ENCODE results near the gene NFATC2IP. TPM values are rescaled to one million over a fixed set of nuclear protein-coding genes. Genes with fewer than 3 reads are reported as not detected.

NFATC2IP gene
- total RNA-seq, 1 experiment from 2014 or later = 63.5 TPM

GRCh38 chr16:28931801-28932225, 18.9 kb upstream of the NFATC2IP start, which contains the start of gene CD19:
TSS of gene CD19 (plus strand) at chr16:28931971. CDS start at chr16:28932001, 30 bp downstream.
- TF ChIP-seq CTCF (conservative IDR thresholded peaks at IDR 0.05; ENCODE audit: low read depth, low read length) (no peak), EZH2 (IDR thresholded peaks at IDR 0.05; ENCODE audit: borderline replicate concordance, low read depth, low read length, poor library complexity, severe bottlenecking) (no peak)
- CTCF ChIA-PET = no interaction called here
- BruUV-seq (replicated peaks) = no TSS peak
- Histone ChIP-seq H3K27ac (ENCODE audit: low read depth, low read length, poor library complexity, severe bottlenecking) (peak within 1 kb of the TSS; percentile 46), H3K9me3 (ENCODE audit: low read depth, low read length, poor library complexity, severe bottlenecking) (no peaks in the 10 kb centered on the region), H3K36me3 (ENCODE audit: insufficient read depth, low read length, poor library complexity, severe bottlenecking) (no peaks in the 10 kb centered on the region), H3K4me1 (ENCODE audit: insufficient read depth, low read length, poor library complexity, severe bottlenecking) (peaks cover 12% of the 10 kb centered on the region), H3K4me3 (ENCODE audit: low read depth, low read length, poor library complexity, severe bottlenecking) (no peak within 1 kb of the TSS), H3K27me3 (replicated peaks; ENCODE audit: insufficient read depth, low read depth, low read length, poor library complexity) (no peaks in the 10 kb centered on the region)
- no peak for DNase-seq (ENCODE audit: low spot score)
- intact Hi-C loops (cut with micrococcal nuclease; ENCODE audit: unreplicated experiment) = no loop called here
- POLR2A ChIA-PET (ENCODE audit: low non-redundant PET) = no interaction called here

- Histone ChIP-seq H3K36me3 (ENCODE audit: insufficient read depth, low read length, poor library complexity, severe bottlenecking) (no peaks in the 10 kb centered on the region), H3K27me3 (replicated peaks; ENCODE audit: insufficient read depth, low read depth, low read length, poor library complexity) (no peaks in the 10 kb centered on the region), H3K4me3 (ENCODE audit: low read depth, low read length, poor library complexity, severe bottlenecking) (no peak overlapping the region), H3K27ac (ENCODE audit: low read depth, low read length, poor library complexity, severe bottlenecking) (no peak overlapping the region), H3K9me3 (ENCODE audit: low read depth, low read length, poor library complexity, severe bottlenecking) (no peaks in the 10 kb centered on the region), H3K4me1 (ENCODE audit: insufficient read depth, low read length, poor library complexity, severe bottlenecking) (peaks cover 12% of the 10 kb centered on the region)
- POLR2A ChIA-PET (ENCODE audit: low non-redundant PET) = no interaction called here
- TF ChIP-seq EZH2 (IDR thresholded peaks at IDR 0.05; ENCODE audit: borderline replicate concordance, low read depth, low read length, poor library complexity, severe bottlenecking) (no peak), CTCF (conservative IDR thresholded peaks at IDR 0.05; ENCODE audit: low read depth, low read length) (no peak)
- intact Hi-C loops (cut with micrococcal nuclease; ENCODE audit: unreplicated experiment) = no loop called here
- BruUV-seq (replicated peaks) = no TSS peak
- CTCF ChIA-PET = no interaction called here
- no peak for DNase-seq (ENCODE audit: low spot score)
These were observed 18.2 kb upstream of the NFATC2IP start for GRCh38 chr16:28932339-28933141.

GRCh38 chr16:28933171-28933570, 17.6 kb upstream of the NFATC2IP start:
- ChIA-PET CTCF (no interaction called here), POLR2A (ENCODE audit: low non-redundant PET) (no interaction called here)
- Histone ChIP-seq H3K4me1 (ENCODE audit: insufficient read depth, low read length, poor library complexity, severe bottlenecking) (peaks cover 12% of the 10 kb centered on the region), H3K4me3 (ENCODE audit: low read depth, low read length, poor library complexity, severe bottlenecking) (no peak overlapping the region), H3K9me3 (ENCODE audit: low read depth, low read length, poor library complexity, severe bottlenecking) (no peaks in the 10 kb centered on the region), H3K36me3 (ENCODE audit: insufficient read depth, low read length, poor library complexity, severe bottlenecking) (no peaks in the 10 kb centered on the region), H3K27me3 (replicated peaks; ENCODE audit: insufficient read depth, low read depth, low read length, poor library complexity) (no peaks in the 10 kb centered on the region), H3K27ac (ENCODE audit: low read depth, low read length, poor library complexity, severe bottlenecking) (no peak overlapping the region)
- DNase-seq (ENCODE audit: low spot score) = no peak
- no TSS peak for BruUV-seq (replicated peaks)
- TF ChIP-seq EZH2 (IDR thresholded peaks at IDR 0.05; ENCODE audit: borderline replicate concordance, low read depth, low read length, poor library complexity, severe bottlenecking) (no peak), CTCF (conservative IDR thresholded peaks at IDR 0.05; ENCODE audit: low read depth, low read length) (no peak)
- intact Hi-C loops (cut with micrococcal nuclease; ENCODE audit: unreplicated experiment) = no loop called here

Measured in A673 (cell line).